ENCODE data around the gene PRAMEF4.
"Not testable (repeated sequence)": the region's sequence is repeated elsewhere in the genome, so short reads cannot be mapped to it uniquely, and the experiment has no call there.

Gene PRAMEF4

DNA sequence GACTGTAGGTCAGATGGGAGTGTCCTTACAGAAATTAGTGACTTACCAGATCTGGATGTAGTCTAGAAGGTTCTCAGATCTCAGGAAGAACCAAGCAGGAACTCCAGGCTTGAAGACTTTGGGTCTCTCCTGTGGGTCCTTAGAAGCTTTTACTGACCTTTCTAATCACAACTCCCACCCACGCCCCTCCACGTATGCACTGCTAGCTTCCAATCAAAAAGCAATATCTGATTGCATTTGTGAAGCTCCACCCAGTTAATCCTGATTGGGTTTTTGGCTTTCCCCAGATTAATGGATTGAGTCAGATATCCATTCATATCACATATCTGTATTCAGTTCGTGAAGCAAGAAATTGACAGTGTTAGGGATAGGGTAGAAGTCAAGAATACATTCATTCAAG, at the start of gene PRAMEF4:
TSS of gene PRAMEF4 (minus strand) at position 101 of the 400 bp plus-strand sequence. CDS start 2,807 bp downstream, outside the sequence.
- not testable (repeated sequence) for DNase-seq (ENCODE audit: low read depth in 2 of 2, low spot score in 1 of 2)

DNA sequence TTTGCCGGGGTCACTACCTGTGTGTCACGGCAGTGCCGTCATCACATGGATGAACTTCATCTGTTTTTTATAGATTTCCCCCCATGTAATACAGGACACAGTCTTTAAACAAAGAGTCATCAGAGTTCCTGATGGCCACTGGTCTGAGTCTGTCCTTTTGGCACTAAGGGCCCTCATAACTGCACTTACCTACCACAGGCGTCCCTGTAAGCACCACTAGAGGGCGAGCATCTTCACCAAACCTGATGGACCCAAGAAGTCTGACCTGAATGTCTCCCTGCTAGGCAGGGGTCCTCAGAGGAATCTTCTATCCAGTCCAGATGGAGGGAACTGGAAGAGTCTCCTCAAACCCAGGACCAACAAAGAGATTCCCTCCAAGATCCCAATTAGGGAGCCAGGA, 38.4 kb upstream of the PRAMEF4 start:
- not testable (repeated sequence) for DNase-seq (ENCODE audit: low read depth in 2 of 2, low spot score in 1 of 2)

DNA sequence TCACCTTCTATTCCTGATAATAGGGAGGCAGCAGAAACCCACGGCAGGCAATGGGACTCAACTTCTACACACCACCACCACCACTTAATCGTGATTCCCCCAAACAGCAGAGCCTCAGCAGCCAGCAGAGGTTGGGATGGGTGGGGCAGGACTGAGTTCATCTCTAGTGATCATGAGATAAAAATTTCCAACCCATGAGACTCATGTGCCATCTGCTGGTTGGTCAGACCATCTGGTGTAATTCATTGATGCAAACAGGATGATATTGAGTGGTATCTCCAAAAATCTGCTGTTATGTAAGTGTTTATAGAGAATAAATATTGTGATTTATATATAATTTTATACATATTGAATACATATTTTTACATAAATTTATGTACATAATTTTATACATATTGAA, 35.7 kb upstream of the PRAMEF4 start:
- DNase-seq (ENCODE audit: low read depth in 2 of 2, low spot score in 1 of 2) = not testable (repeated sequence)

DNA sequence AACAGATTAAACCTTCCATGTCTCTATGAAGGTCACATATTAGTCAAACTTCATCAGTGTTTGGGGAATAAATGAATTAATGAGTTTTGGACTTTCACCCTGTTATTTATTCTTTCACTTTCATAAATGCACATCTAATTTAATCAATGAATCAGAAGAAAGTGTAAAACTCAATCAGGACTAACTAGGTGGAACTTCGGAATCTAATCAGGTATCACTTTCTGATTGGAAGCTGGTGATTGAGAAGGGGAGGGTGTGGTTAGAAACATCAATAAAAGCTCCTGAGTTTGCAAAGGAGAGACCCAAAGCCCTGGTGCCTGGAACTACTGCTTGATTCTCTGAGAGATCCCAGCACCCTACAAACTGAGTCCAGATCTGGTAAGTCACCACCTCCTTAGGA, 30.3 kb upstream of the PRAMEF4 start, which contains the start of gene PRAMEF7:
TSS of gene PRAMEF7 (plus strand) at position 301 of the 400 bp plus-strand sequence. CDS start 1,083 bp downstream, outside the sequence.
- DNase-seq (ENCODE audit: low read depth in 2 of 2, low spot score in 1 of 2) = not testable (repeated sequence)

DNA sequence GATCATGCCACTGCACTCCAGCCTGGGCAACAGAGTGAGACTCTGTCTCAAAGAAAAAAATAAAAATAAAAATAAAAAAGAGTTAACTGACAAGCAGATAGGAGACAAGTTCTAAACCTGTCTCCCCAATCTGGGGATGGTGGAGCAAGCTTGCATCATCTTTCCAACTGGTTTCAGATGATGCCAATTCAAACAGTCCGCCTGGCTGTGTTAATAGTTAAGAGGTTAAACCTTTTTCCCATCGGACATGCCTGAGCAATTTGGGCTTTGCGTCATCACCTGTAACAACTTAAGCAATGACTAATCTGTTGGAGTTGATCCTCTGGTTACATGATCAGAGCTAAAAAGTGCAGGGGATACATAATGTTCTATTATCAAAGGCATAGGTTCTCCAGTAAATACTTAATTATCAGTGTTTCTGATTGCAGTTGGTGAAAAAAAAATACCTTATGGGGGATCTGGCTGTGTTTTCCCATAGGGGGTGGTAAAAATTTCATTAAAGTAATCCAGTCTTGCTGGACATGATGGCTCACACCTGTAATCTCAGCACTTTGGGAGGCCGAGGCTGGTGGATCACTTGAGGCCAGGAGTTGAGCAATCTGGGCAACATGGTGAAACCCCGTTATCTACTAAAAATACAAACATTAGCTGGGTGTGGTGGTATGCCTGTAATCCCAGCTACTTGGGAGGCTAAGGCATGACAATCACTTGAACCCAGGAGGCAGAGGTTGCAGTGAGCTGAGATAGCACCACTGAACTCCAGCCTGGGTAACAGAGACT, 18.0 kb upstream of the PRAMEF4 start:
- DNase-seq (ENCODE audit: low read depth in 2 of 2, low spot score in 1 of 2) = not testable (repeated sequence)

DNA sequence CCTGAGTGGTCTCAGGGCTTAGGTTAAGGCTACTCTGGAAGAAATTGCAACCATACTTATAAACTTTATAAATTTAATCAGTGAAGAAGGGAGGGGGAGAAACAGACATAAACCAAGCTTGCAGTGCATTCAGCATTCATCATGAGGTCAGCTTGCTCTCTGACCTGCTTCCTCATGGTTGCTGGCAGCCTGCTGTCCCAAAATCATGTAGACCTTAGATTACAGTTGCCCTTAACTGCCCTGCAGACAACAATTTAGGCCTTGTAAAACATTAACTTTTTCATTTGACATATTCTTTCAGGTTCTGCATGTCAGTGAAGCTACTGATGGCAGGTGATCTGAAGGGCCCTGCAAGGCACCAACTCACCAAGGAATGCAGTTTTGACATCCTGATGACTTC, 13.2 kb upstream of the PRAMEF4 start:
- DNase-seq (ENCODE audit: low read depth in 2 of 2, low spot score in 1 of 2) = not testable (repeated sequence)

DNA sequence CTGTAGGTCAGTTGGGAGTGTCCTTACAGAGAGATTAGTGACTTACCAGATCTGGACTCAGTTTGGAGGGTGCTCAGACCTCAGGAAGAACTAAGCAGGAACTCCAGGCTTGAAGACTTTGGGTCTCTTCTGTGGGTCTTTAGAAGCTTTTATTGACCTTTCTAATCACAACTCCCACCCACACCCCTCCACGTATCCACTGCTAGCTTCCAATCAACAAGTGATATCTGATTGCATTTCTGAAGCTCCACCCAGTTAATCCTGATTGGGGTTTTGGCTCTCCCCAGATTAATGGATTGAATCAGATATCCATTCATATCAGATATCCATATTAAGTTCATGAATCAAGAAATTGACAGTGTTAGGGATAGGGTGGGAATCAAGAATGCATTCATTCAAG, 12.2 kb upstream of the PRAMEF4 start, which contains the start of gene PRAMEF10:
TSS of gene PRAMEF10 (minus strand) at position 101 of the 400 bp plus-strand sequence. CDS start 2,423 bp downstream, outside the sequence.
- not testable (repeated sequence) for DNase-seq (ENCODE audit: low read depth in 2 of 2, low spot score in 1 of 2)

DNA sequence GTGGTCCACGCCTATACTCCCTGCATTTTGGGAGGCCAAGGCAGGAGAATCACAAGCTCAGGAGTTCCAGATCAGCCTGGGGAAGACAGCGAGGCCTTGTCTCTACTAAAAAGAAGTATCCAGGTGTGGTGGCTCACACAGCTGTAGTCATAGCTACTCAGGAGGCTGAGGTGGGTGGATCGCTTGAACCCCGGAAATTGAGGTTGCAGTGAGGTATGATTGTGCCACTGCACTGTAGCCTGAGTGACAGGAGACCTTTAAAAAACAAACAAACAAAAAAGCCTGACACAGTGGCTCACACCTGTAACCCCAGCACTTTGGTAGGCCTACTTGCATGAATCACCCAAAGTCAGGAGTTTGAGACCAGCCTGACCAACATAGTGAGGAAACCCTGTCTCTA, 7.5 kb downstream of the PRAMEF4 start:
- not testable (repeated sequence) for DNase-seq (ENCODE audit: low read depth in 2 of 2, low spot score in 1 of 2)

DNA sequence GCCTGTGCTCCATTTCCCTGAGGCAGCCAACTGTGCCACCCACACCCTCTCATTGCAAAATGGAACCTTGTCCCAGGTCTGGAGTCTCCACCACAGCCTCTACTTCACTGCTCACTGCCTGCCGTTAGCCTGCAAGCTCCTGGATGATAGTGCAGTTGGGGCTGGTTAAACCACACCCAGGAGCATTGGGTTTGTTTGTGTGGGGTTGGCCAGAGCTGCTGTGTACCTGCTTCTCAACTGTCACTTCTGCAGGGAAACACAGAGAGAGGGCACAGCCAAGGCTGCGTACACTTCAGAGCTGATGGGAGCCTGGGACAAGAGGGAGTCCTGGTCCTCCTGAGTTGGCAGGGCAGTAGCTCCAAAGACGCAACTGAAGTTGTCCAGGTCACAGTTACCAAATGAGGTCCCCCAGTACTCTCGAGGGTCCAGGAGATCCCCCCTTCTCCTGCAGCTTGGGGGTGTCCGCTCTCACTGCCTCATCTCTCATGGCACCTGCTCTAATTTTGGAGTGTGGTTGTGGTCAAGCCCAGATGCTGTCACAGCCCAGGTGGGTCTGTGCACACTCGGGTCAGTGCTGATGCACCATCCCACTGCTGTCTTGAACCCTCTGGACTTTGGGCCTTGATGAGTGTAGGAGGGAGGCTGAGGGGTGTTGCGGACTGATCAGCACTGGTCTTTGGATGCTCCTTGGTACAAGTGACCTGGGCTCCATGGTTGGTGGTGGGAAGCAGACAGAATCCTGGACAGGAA, 22.7 kb downstream of the PRAMEF4 start:
- not testable (repeated sequence) for DNase-seq (ENCODE audit: low read depth in 2 of 2, low spot score in 1 of 2)

DNA sequence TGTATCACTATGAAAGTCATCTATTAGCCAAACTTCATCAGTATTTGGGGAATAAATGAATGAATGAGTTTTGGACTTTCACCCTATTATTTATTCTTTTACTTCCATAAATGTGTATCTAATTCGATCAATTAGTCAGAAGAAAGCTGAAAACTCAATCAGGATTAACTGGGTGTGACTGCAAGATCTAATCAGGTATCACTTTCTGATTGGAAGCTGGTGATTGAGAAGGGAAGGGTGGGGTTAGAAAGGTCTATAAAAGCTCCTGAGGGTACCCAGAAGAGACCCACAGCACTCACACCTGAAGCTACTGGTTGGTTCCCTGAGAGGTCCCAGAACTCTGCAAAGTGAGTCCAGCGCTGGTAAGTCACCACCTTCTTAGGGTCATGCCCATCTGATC, 29.2 kb downstream of the PRAMEF4 start, which contains the start of gene PRAMEF2:
TSS of gene PRAMEF2 (plus strand) at position 301 of the 400 bp plus-strand sequence. CDS start 1,924 bp downstream, outside the sequence.
- not testable (repeated sequence) for DNase-seq (ENCODE audit: low read depth in 2 of 2, low spot score in 1 of 2)

DNA sequence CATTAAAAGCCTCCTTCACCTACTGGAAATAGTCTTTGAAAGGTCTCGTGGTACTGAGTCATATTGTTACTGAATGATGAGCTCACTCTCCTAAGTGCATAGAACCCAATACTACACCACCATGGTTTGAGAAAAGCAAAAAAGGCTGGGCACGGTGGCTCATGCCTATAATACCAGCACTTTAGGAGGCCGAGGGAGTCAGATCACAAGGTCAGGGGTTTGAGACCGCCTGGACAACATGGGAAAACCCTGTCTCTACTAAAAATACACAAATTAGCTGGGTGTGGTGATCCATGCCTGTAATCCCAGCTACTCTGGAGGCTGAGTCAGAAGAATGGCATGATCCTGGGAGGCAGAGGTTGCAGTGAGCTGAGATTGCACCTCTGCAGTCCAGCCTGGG, 34.2 kb downstream of the PRAMEF4 start:
- no peak for DNase-seq (ENCODE audit: low read depth in 2 of 2, low spot score in 1 of 2)

DNA sequence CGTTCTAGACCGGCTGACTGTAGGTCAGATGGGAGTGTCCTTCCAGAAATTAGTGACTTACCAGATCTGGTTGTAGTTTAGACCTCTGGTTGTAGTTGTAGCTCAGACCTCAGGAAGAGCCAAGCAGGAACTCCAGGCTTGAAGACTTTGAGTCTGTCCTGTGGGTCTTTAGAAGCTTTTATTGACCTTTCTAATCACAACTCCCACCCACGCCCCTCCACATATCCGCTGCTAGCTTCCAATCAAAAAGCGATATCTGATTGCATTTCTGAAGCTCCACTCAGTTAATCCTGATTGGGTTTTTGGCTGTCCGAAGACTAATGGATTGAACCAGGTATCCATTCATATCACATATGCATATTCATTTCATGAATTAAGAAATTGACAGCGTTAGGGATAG, 37.4 kb downstream of the PRAMEF4 start, which contains the start of gene HNRNPCL1:
TSS of gene HNRNPCL1 (minus strand) at position 101 of the 400 bp plus-strand sequence. CDS start 431 bp downstream, outside the sequence.
- DNase-seq (ENCODE audit: low read depth in 2 of 2, low spot score in 1 of 2) = not testable (repeated sequence)

DNA sequence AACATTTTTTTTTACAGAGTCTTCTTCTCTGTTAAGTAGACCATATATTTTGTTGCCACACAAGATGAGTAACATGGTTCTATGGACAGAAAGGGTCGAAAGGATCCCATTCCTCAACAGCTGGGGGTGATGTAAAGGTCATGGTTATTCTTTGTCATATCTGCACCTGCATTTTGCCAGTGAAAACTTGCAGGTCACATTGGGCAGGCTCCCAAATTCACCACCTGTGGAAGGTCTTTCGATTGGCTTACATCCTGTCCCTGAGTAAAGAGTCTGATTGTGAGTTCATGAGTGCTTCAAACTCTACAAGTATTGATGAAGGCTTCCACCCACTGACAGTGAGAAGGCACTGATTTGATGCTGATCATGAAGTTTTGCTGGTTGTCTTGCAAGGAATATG, 52.8 kb downstream of the PRAMEF4 start:
- DNase-seq (ENCODE audit: low read depth in 2 of 2, low spot score in 1 of 2) = not testable (repeated sequence)

DNA sequence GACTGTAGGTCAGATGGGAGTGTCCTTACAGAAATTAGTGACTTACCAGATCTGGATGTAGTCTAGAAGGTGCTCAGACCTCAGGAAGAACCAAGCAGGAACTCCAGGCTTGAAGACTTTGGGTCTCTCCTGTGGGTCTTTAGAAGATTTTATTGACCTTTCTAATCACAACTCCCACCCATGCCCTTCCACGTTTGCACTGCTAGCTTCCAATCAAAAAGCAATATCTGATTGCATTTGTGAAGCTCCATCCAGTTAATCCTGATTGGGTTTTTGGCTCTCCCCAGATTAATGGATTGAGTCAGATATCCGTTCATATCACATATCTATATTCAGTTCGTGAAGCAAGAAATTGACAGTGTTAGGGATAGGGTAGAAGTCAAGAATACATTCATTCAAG, 54.7 kb downstream of the PRAMEF4 start, which contains the start of gene PRAMEF11:
TSS of gene PRAMEF11 (minus strand) at position 101 of the 400 bp plus-strand sequence. CDS start 2,621 bp downstream, outside the sequence.
- not testable (repeated sequence) for DNase-seq (ENCODE audit: low read depth in 2 of 2, low spot score in 1 of 2)

Measured in stimulated activated CD8-positive, alpha-beta memory T cell treated with anti-CD3 and anti-CD28 coated beads, Interleukin-4, amount 100 ng/mL, for 1 hour (primary cell).